SK-N-SH (cell line): ENCODE results near the gene PARD3. TPM values are rescaled to one million over a fixed set of nuclear protein-coding genes. Genes with fewer than 3 reads are reported as not detected.

ENCODE experiments used
- CTCF ChIA-PET: fragments of 300-600, 350-600 bp; formaldehyde crosslinking; extraction: SDS; loops from one replicate; lab custom pipeline; 2021; lab: Yijun Ruan, JAX
- POLR2A ChIA-PET: fragments of 350-600 bp; sonication (Branson Sonifier 250); formaldehyde crosslinking; extraction: SDS; loops from one replicate; lab custom pipeline; 2020; ENCODE audit warnings: antibody characterized with exemption, inconsistent platforms; lab: Yijun Ruan, JAX
- DNase-seq: peaks from one replicate; pipeline ENCODE4 v3.0.0; 2012
- H2AFZ ChIP-seq: fragments of 200-600 bp; sonication (generic); 2 replicates; pipeline ENCODE4 v1.8.1; 2016; ENCODE audit warnings: antibody characterized with exemption, mild to moderate bottlenecking, low read depth
- H3F3A ChIP-seq: fragments of 200-600 bp; sonication (generic); replicated peaks from 2 replicates; pipeline ENCODE3; 2016; ENCODE audit warnings: antibody characterized with exemption, mild to moderate bottlenecking; ENCODE audit not compliant: insufficient read depth
- H3K27ac ChIP-seq, 2 experiments: fragments of 200-500 bp in 1 of 2; fragments of 200-600 bp in 1 of 2; sonication (Bioruptor generic) in 1 of 2; sonication (generic), shearing (Covaris generic) in 1 of 2; 2 replicates each; pipeline versions ENCODE4 v1.5.1 to v1.6.1; 2014 to 2016; ENCODE audit warnings: low read depth in 2 of 2, inconsistent platforms in 1 of 2, low read length in 1 of 2, mild to moderate bottlenecking in 1 of 2, mixed read lengths in 1 of 2
- H3K27me3 ChIP-seq: fragments of 200-600 bp; sonication (generic), shearing (Covaris generic); 2 replicates; pipeline ENCODE4 v1.6.1; 2016; ENCODE audit warnings: mixed run types; ENCODE audit not compliant: insufficient read depth
- H3K36me3 ChIP-seq, 2 experiments: fragments of 200-500 bp in 1 of 2; fragments of 200-600 bp in 1 of 2; sonication (Bioruptor generic) in 1 of 2; sonication (generic) in 1 of 2; replicated peaks in 1 of 2; 2 replicates each; pipeline versions ENCODE3 to v1.5.1; 2014 to 2016; ENCODE audit warnings: low read length in 1 of 2, mild to moderate bottlenecking in 1 of 2; ENCODE audit not compliant: insufficient read depth in 2 of 2, control insufficient read depth in 1 of 2
- H3K4me1 ChIP-seq, 2 experiments: fragments of 200-500 bp in 1 of 2; fragments of 200-600 bp in 1 of 2; sonication (Bioruptor generic) in 1 of 2; sonication (generic), shearing (Covaris generic) in 1 of 2; 2 replicates each; pipeline versions ENCODE4 v1.5.1 to v1.6.1; 2014 to 2016; ENCODE audit warnings: low read depth in 1 of 2, low read length in 1 of 2, mixed run types in 1 of 2; ENCODE audit not compliant: insufficient read depth in 2 of 2, control insufficient read depth in 1 of 2
- H3K4me2 ChIP-seq: fragments of 200-600 bp; sonication (generic), shearing (Covaris generic); 2 replicates; pipeline ENCODE4 v1.6.1; 2017; ENCODE audit warnings: mixed run types
- H3K4me3 ChIP-seq, 2 experiments: fragments of 200-500 bp in 1 of 2; fragments of 200-600 bp in 1 of 2; sonication (Bioruptor generic) in 1 of 2; sonication (generic), shearing (Covaris generic) in 1 of 2; 2 replicates each; pipeline versions ENCODE4 v1.5.1 to v1.8.1; 2014 to 2016; ENCODE audit warnings: low read depth in 2 of 2, inconsistent platforms in 1 of 2, low read length in 1 of 2, mild to moderate bottlenecking in 1 of 2, mixed read lengths in 1 of 2, moderate library complexity in 1 of 2
- H3K79me2 ChIP-seq: fragments of 200-600 bp; sonication (generic); 2 replicates; pipeline ENCODE4 v1.8.1; 2017; ENCODE audit warnings: mild to moderate bottlenecking; ENCODE audit not compliant: insufficient read depth
- H3K9ac ChIP-seq: fragments of 200-600 bp; sonication (generic); 2 replicates; pipeline ENCODE4 v1.6.1; 2017; ENCODE audit warnings: mixed run types
- H3K9me2 ChIP-seq: fragments of 200-600 bp; sonication (generic); 2 replicates; pipeline ENCODE4 v1.6.1; 2017; ENCODE audit warnings: mixed run types
- H3K9me3 ChIP-seq: fragments of 200-600 bp; sonication (generic); 2 replicates; pipeline ENCODE4 v1.6.1; 2017; ENCODE audit warnings: mixed run types, mild to moderate bottlenecking, moderate library complexity
- H4K20me1 ChIP-seq: fragments of 200-600 bp; sonication (generic); 2 replicates; pipeline ENCODE4 v1.6.1; 2017; ENCODE audit warnings: mild to moderate bottlenecking, mixed run types; ENCODE audit not compliant: insufficient read depth
- EZH2phosphoT487 ChIP-seq: fragments of 200-600 bp; sonication (generic); IDR thresholded peaks from 2 replicates; pipeline ENCODE4 v1.6.1; 2017; ENCODE audit warnings: low read depth, mixed run types, mild to moderate bottlenecking, antibody characterized with exemption, moderate library complexity, borderline replicate concordance
- FOXJ3 ChIP-seq: sonication (generic); formaldehyde crosslinking; IDR thresholded peaks from 2 replicates; pipeline ENCODE4 v1.5.1; 2020; ENCODE audit warnings: mild to moderate bottlenecking, missing genetic modification reagents
- FOXM1 ChIP-seq: IDR thresholded peaks from 2 replicates; pipeline ENCODE4 v1.4.0; 2012; ENCODE audit warnings: low read depth, mild to moderate bottlenecking
- MEF2A ChIP-seq: IDR thresholded peaks from 2 replicates; pipeline ENCODE4 v1.4.0; 2012; ENCODE audit warnings: low read depth, borderline replicate concordance
- MXI1 ChIP-seq: IDR thresholded peaks from 2 replicates; pipeline ENCODE4 v1.6.1; 2012; ENCODE audit warnings: mild to moderate bottlenecking, low read depth, low read length, improper control_type of control experiment
- NRF1 ChIP-seq: IDR thresholded peaks from 2 replicates; pipeline ENCODE4 v1.6.1; 2012; ENCODE audit warnings: low read depth, mild to moderate bottlenecking, low read length
- PBX3 ChIP-seq: IDR thresholded peaks from 2 replicates; pipeline ENCODE4; 2012
- POLR2AphosphoS5 ChIP-seq: IDR thresholded peaks from 2 replicates; pipeline ENCODE4 v1.6.1; 2012; ENCODE audit warnings: low read depth, low read length
- RAD21 ChIP-seq: IDR thresholded peaks from 2 replicates; pipeline ENCODE4 v1.6.1; 2012; ENCODE audit warnings: mild to moderate bottlenecking, low read length
- RCOR1 ChIP-seq: fragments of 150-350 bp; IDR thresholded peaks from 2 replicates; pipeline ENCODE4 v1.6.1; 2017; ENCODE audit warnings: antibody characterized with exemption, low read length
- REST ChIP-seq: IDR thresholded peaks from 2 replicates; pipeline ENCODE4 v1.6.1; 2012; ENCODE audit warnings: mild to moderate bottlenecking, low read depth, low read length, moderate library complexity
- RFX5 ChIP-seq: IDR thresholded peaks from 2 replicates; pipeline ENCODE4 v1.6.1; 2012; ENCODE audit warnings: mild to moderate bottlenecking, improper control_type of control experiment, low read length
- RXRA ChIP-seq: IDR thresholded peaks from 2 replicates; pipeline ENCODE4 v1.4.0; 2012; ENCODE audit warnings: low read depth, mild to moderate bottlenecking, borderline replicate concordance
- SMC3 ChIP-seq: IDR thresholded peaks from 2 replicates; pipeline ENCODE4 v1.6.1; 2012; ENCODE audit warnings: low read depth, low read length, improper control_type of control experiment
- TEAD4 ChIP-seq: IDR thresholded peaks from 2 replicates; pipeline ENCODE4 v1.4.0; 2012; ENCODE audit warnings: mild to moderate bottlenecking, borderline replicate concordance; ENCODE audit not compliant: insufficient read depth
- USF1 ChIP-seq: IDR thresholded peaks from 2 replicates; pipeline ENCODE4 v1.4.0; 2012; ENCODE audit warnings: low read depth, borderline replicate concordance
- YY1 ChIP-seq: IDR thresholded peaks from 2 replicates; pipeline ENCODE4 v1.4.0; 2012; ENCODE audit warnings: low read depth, mild to moderate bottlenecking
- WGBS: methylation state at CpG from one replicate; pipeline ENCODE4 v1.1.6; 2017; ENCODE audit warnings: low lambda C conversion rate; 5-methylcytosine and 5-hydroxymethylcytosine counted together
- polyA plus RNA-seq, 3 experiments: library from polyadenylated mRNA; depleted of rRNA; stranded (reverse); fragments of >200 nt; gene quantifications; 2 replicates each; pipeline ENCODE4 v1.2.3, GENCODE V29; 2012
- TF ChIP-seq, protein P1 (sequence below): fragments of 200-600 bp; sonication (generic); IDR thresholded peaks from 2 replicates; pipeline ENCODE4 v1.6.1; 2017; ENCODE audit warnings: antibody characterized with exemption, mild to moderate bottlenecking, moderate library complexity
- TF ChIP-seq, protein P2 (sequence below): fragments of 150-350 bp; IDR thresholded peaks from 2 replicates; pipeline ENCODE4 v1.6.1; 2016; ENCODE audit warnings: mild to moderate bottlenecking, low read depth, low read length

Gene PARD3
- polyA plus RNA-seq, 1 of the 3 experiments (the other 2 are of a cell fraction): 29.4 TPM

DNA sequence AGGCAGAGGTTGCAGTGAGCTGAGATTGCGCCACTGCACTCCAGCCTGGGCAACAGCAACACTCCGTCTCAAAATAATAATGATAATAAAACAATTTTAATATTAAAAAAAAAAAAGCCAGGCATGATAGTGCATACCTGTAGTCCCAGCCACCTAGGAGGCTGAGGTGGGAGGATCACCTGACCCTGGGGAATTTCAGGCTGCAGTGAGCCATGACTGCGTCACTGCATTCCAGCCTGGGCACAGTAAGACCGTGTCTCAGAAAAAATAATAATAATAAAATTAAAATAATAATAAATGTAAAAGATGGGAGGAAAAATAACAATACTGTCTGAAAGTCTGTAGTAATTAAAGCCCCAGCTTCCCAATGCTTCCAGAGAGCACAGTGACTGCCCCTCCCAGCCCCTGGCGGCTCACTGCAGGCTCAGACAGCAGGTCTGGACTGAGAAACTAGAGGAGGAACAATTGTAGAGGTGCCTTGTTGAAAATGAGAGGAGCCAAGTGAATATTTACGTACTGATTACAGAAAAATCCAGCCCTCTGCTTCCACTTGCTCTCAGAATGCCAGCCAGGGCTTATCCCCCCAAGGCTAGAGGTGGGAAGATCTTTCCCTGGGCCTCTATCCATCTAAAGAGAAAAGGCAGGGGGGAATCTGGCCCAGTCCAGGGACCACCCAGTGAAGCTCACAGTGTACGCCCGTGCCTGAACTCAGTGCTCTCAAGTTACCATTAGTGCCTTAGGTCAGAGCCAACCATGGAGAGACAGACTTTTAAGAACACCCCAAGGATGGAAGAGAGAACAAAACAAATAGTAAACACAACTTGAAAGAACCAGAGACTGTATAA lies 112.8 kb downstream of the PARD3 start (continued):
- TF ChIP-seq FOXJ3 (CRISPR knock-in tag): no peak

- DNase-seq: no peak
- H3F3A ChIP-seq: peaks cover 24% of the 10 kb centered on the region
- no peak overlapping the region for H3K4me3 ChIP-seq
- no peak overlapping the region for H2AFZ ChIP-seq
- no peaks in the 10 kb centered on the region for H3K9me3 ChIP-seq
- H3K9me2 ChIP-seq: no peaks in the 10 kb centered on the region
- 93% methylated on average over 6 of the region's 6 CpGs for WGBS
- TF ChIP-seq RCOR1 (no peak), RFX5 (no peak), RAD21 (no peak), FOXJ3 (CRISPR knock-in tag) (no peak), POLR2AphosphoS5 (no peak), REST (no peak), RXRA (no peak), MEF2A (no peak), USF1 (no peak), TEAD4 (no peak), PBX3 (no peak), SMC3 (no peak), MXI1 (no peak), EZH2phosphoT487 (no peak), NRF1 (no peak), FOXM1 (no peak), YY1 (no peak)
- TF ChIP-seq, protein P1, sequence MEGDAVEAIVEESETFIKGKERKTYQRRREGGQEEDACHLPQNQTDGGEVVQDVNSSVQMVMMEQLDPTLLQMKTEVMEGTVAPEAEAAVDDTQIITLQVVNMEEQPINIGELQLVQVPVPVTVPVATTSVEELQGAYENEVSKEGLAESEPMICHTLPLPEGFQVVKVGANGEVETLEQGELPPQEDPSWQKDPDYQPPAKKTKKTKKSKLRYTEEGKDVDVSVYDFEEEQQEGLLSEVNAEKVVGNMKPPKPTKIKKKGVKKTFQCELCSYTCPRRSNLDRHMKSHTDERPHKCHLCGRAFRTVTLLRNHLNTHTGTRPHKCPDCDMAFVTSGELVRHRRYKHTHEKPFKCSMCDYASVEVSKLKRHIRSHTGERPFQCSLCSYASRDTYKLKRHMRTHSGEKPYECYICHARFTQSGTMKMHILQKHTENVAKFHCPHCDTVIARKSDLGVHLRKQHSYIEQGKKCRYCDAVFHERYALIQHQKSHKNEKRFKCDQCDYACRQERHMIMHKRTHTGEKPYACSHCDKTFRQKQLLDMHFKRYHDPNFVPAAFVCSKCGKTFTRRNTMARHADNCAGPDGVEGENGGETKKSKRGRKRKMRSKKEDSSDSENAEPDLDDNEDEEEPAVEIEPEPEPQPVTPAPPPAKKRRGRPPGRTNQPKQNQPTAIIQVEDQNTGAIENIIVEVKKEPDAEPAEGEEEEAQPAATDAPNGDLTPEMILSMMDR: no peak
- TF ChIP-seq, protein P2, sequence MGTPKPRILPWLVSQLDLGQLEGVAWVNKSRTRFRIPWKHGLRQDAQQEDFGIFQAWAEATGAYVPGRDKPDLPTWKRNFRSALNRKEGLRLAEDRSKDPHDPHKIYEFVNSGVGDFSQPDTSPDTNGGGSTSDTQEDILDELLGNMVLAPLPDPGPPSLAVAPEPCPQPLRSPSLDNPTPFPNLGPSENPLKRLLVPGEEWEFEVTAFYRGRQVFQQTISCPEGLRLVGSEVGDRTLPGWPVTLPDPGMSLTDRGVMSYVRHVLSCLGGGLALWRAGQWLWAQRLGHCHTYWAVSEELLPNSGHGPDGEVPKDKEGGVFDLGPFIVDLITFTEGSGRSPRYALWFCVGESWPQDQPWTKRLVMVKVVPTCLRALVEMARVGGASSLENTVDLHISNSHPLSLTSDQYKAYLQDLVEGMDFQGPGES: no peak
- TF ChIP-seq, all 33 proteins: peak for 0
- CTCF ChIA-PET: no interaction called here
- H4K20me1 ChIP-seq: peaks cover 40% of the 10 kb centered on the region
- POLR2A ChIA-PET: no interaction called here
- H3K27ac ChIP-seq: no peak overlapping the region
- H3K9ac ChIP-seq: no peak overlapping the region
- H3K36me3 ChIP-seq: no peaks in the 10 kb centered on the region
- no peaks in the 10 kb centered on the region for H3K27me3 ChIP-seq
- H3K4me1 ChIP-seq: peaks cover 0 to 44% of the 10 kb centered on the region in 2 experiments; a peak in 2 of 4 replicates
- no peak overlapping the region for H3K4me2 ChIP-seq
- peaks cover 72% of the 10 kb centered on the region; the same call in 1 of the 2 replicates for H3K79me2 ChIP-seq
Measured at GRCh38 chr10:34701194-34701593, 113.9 kb downstream of the PARD3 start.
